ENCODE results near the gene NLGN1.

Gene NLGN1

GRCh38 chr3:173734895-173735294 lies 337.4 kb downstream of the NLGN1 start:
- TF ChIP-seq MYC (IDR thresholded peaks at IDR 0.05; ENCODE audit: low read depth, low read length): no peak
- TF ChIP-seq POLR2A (IDR thresholded peaks at IDR 0.05; ENCODE audit: extremely low read depth, insufficient read length): no peak
- H3K4me3 ChIP-seq (ENCODE audit: low read depth, low read length): no peak overlapping the region
- DNase-seq (ENCODE audit: low read depth): no peak

- DNase-seq (ENCODE audit: low read depth): no peak
- TF ChIP-seq POLR2A (IDR thresholded peaks at IDR 0.05; ENCODE audit: extremely low read depth, insufficient read length) (no peak), CTCF (IDR thresholded peaks at IDR 0.05; ENCODE audit: low read depth, low read length) (no peak), MAX (IDR thresholded peaks at IDR 0.05; ENCODE audit: low read depth, low read length) (no peak), MYC (IDR thresholded peaks at IDR 0.05; ENCODE audit: low read depth, low read length) (no peak)
- no peak overlapping the region for H3K4me3 ChIP-seq (ENCODE audit: low read depth, low read length)
Observed at GRCh38 chr3:173735841-173736240, 338.3 kb downstream of the NLGN1 start.

- no peak overlapping the region for H3K4me3 ChIP-seq (ENCODE audit: low read depth, low read length)
- no peak for TF ChIP-seq CTCF (IDR thresholded peaks at IDR 0.05; ENCODE audit: low read depth, low read length)
- TF ChIP-seq MYC (IDR thresholded peaks at IDR 0.05; ENCODE audit: low read depth, low read length): no peak
- no peak for TF ChIP-seq MAX (IDR thresholded peaks at IDR 0.05; ENCODE audit: low read depth, low read length)
- no peak for TF ChIP-seq POLR2A (IDR thresholded peaks at IDR 0.05; ENCODE audit: extremely low read depth, insufficient read length)
- DNase-seq (ENCODE audit: low read depth): no peak
Observed at GRCh38 chr3:173737167-173737808, 339.7 kb downstream of the NLGN1 start.

GRCh38 chr3:173739726-173740125 lies 342.2 kb downstream of the NLGN1 start:
- H3K4me3 ChIP-seq (ENCODE audit: low read depth, low read length): no peak overlapping the region
- TF ChIP-seq CTCF (IDR thresholded peaks at IDR 0.05; ENCODE audit: low read depth, low read length) (no peak), MAX (IDR thresholded peaks at IDR 0.05; ENCODE audit: low read depth, low read length) (no peak), POLR2A (IDR thresholded peaks at IDR 0.05; ENCODE audit: extremely low read depth, insufficient read length) (no peak), MYC (IDR thresholded peaks at IDR 0.05; ENCODE audit: low read depth, low read length) (no peak)
- no peak for DNase-seq (ENCODE audit: low read depth)

GRCh38 chr3:173742491-173742890 lies 344.9 kb downstream of the NLGN1 start:
- no peak for TF ChIP-seq MAX (IDR thresholded peaks at IDR 0.05; ENCODE audit: low read depth, low read length)
- TF ChIP-seq CTCF (IDR thresholded peaks at IDR 0.05; ENCODE audit: low read depth, low read length): no peak
- no peak for TF ChIP-seq MYC (IDR thresholded peaks at IDR 0.05; ENCODE audit: low read depth, low read length)
- no peak for TF ChIP-seq POLR2A (IDR thresholded peaks at IDR 0.05; ENCODE audit: extremely low read depth, insufficient read length)
- DNase-seq (ENCODE audit: low read depth): no peak
- H3K4me3 ChIP-seq (ENCODE audit: low read depth, low read length): no peak overlapping the region

GRCh38 chr3:173743111-173743510 lies 345.6 kb downstream of the NLGN1 start:
- no peak for TF ChIP-seq MAX (IDR thresholded peaks at IDR 0.05; ENCODE audit: low read depth, low read length)
- TF ChIP-seq POLR2A (IDR thresholded peaks at IDR 0.05; ENCODE audit: extremely low read depth, insufficient read length): no peak
- no peak for TF ChIP-seq CTCF (IDR thresholded peaks at IDR 0.05; ENCODE audit: low read depth, low read length)
- TF ChIP-seq MYC (IDR thresholded peaks at IDR 0.05; ENCODE audit: low read depth, low read length): no peak
- DNase-seq (ENCODE audit: low read depth): no peak
- H3K4me3 ChIP-seq (ENCODE audit: low read depth, low read length): no peak overlapping the region

All from NB4 (cell line).